ENCODE measurements around the gene WDR64. TPM values are rescaled to one million over a fixed set of nuclear protein-coding genes. Genes with fewer than 3 reads are reported as not detected.

WDR64 gene
- total RNA-seq, 1 donor from 2014 or later: 0.07 TPM

GRCh38 chr1:241810769-241811405 is 158.8 kb downstream of the WDR64 start:
- no peaks in the 10 kb centered on the region for H3K4me1 Mint-ChIP-seq (ENCODE audit: low read depth)
- no peak for DNase-seq (ENCODE audit: low spot score, unreplicated experiment)
- H3K36me3 Mint-ChIP-seq (ENCODE audit: insufficient read depth): no peaks in the 10 kb centered on the region
- peaks cover 7% of the 10 kb centered on the region for H3K27me3 Mint-ChIP-seq
- no peaks in the 10 kb centered on the region for H3K9me3 Mint-ChIP-seq (ENCODE audit: low read depth)
- TF ChIP-seq CTCF (IDR thresholded peaks at IDR 0.05; ENCODE audit: unreplicated experiment): no peak
- H3K27ac Mint-ChIP-seq: no peak overlapping the region
- no peak overlapping the region for H3K4me3 Mint-ChIP-seq (ENCODE audit: low read depth)

- no peak overlapping the region for H3K27ac Mint-ChIP-seq
- no peaks in the 10 kb centered on the region for H3K36me3 Mint-ChIP-seq (ENCODE audit: insufficient read depth)
- no peaks in the 10 kb centered on the region for H3K4me1 Mint-ChIP-seq (ENCODE audit: low read depth)
- no peak overlapping the region for H3K4me3 Mint-ChIP-seq (ENCODE audit: low read depth)
- H3K9me3 Mint-ChIP-seq (ENCODE audit: low read depth): no peaks in the 10 kb centered on the region
- H3K27me3 Mint-ChIP-seq: peaks cover 20% of the 10 kb centered on the region
- DNase-seq (ENCODE audit: low spot score, unreplicated experiment): no peak
- TF ChIP-seq CTCF (IDR thresholded peaks at IDR 0.05; ENCODE audit: unreplicated experiment): no peak
Observed at GRCh38 chr1:241813768-241814320, 161.8 kb downstream of the WDR64 start.

- no peaks in the 10 kb centered on the region for H3K9me3 Mint-ChIP-seq (ENCODE audit: low read depth)
- H3K4me3 Mint-ChIP-seq (ENCODE audit: low read depth): no peak overlapping the region
- no peaks in the 10 kb centered on the region for H3K4me1 Mint-ChIP-seq (ENCODE audit: low read depth)
- no peaks in the 10 kb centered on the region for H3K36me3 Mint-ChIP-seq (ENCODE audit: insufficient read depth)
- TF ChIP-seq CTCF (IDR thresholded peaks at IDR 0.05; ENCODE audit: unreplicated experiment): no peak
- peaks cover 20% of the 10 kb centered on the region for H3K27me3 Mint-ChIP-seq
- H3K27ac Mint-ChIP-seq: no peak overlapping the region
- DNase-seq (ENCODE audit: low spot score, unreplicated experiment): no peak
Observed at GRCh38 chr1:241816008-241816407, 163.9 kb downstream of the WDR64 start.

- no peaks in the 10 kb centered on the region for H3K9me3 Mint-ChIP-seq (ENCODE audit: low read depth)
- no peak for DNase-seq (ENCODE audit: low spot score, unreplicated experiment)
- no peaks in the 10 kb centered on the region for H3K36me3 Mint-ChIP-seq (ENCODE audit: insufficient read depth)
- H3K27ac Mint-ChIP-seq: no peak overlapping the region
- no peak overlapping the region for H3K4me3 Mint-ChIP-seq (ENCODE audit: low read depth)
- H3K27me3 Mint-ChIP-seq: peaks cover 16% of the 10 kb centered on the region
- no peak for TF ChIP-seq CTCF (IDR thresholded peaks at IDR 0.05; ENCODE audit: unreplicated experiment)
- no peaks in the 10 kb centered on the region for H3K4me1 Mint-ChIP-seq (ENCODE audit: low read depth)
Observed at GRCh38 chr1:241817331-241817792, 165.3 kb downstream of the WDR64 start.

- no peaks in the 10 kb centered on the region for H3K9me3 Mint-ChIP-seq (ENCODE audit: low read depth)
- H3K4me3 Mint-ChIP-seq (ENCODE audit: low read depth): no peak overlapping the region
- H3K27me3 Mint-ChIP-seq: peaks cover 16% of the 10 kb centered on the region
- no peaks in the 10 kb centered on the region for H3K36me3 Mint-ChIP-seq (ENCODE audit: insufficient read depth)
- no peak for DNase-seq (ENCODE audit: low spot score, unreplicated experiment)
- H3K27ac Mint-ChIP-seq: no peak overlapping the region
- TF ChIP-seq CTCF (IDR thresholded peaks at IDR 0.05; ENCODE audit: unreplicated experiment): no peak
- H3K4me1 Mint-ChIP-seq (ENCODE audit: low read depth): no peaks in the 10 kb centered on the region
Observed at GRCh38 chr1:241817956-241818612, 166.0 kb downstream of the WDR64 start.

Measured in progenitor cell of endocrine pancreas (in vitro differentiated cells).